ENCODE measurements around the gene PALB2.

PALB2 gene

GRCh38 chr16:23679274-23679985 lies 38.3 kb upstream of the PALB2 start:
- ChIA-PET CTCF (interaction anchor here (0.6 to 1.8 kb wide), 6 partner anchors 13 to 475 kb away, joined by 3 to 11 read pairs (median 4); no protein-coding TSS in a partner anchor), POLR2A (ENCODE audit: low non-redundant PET) (no interaction called here)
- H3K27ac ChIP-seq, result peak overlapping the region; percentile 78
- peak; percentile 73 for DNase-seq (ENCODE audit: low spot score)
- no peak for TF ChIP-seq CTCF (conservative IDR thresholded peaks at IDR 0.05; ENCODE audit: low read depth)

- ChIA-PET POLR2A (ENCODE audit: low non-redundant PET) (no interaction called here), CTCF (interaction anchor here (0.6 to 1.8 kb wide), 11 partner anchors 10 to 831 kb away, joined by 3 to 11 read pairs (median 4); no protein-coding TSS in a partner anchor)
- peak within 1 kb of the TSS; percentile 78 for H3K27ac ChIP-seq
- no peak for TF ChIP-seq CTCF (conservative IDR thresholded peaks at IDR 0.05; ENCODE audit: low read depth)
- DNase-seq (ENCODE audit: low spot score), result peak; percentile 97
Observed at GRCh38 chr16:23678430-23679273, 37.5 kb upstream of the PALB2 start, which contains the start of gene PLK1. PLK1 (plus strand) TSS chr16:23678889; CDS start chr16:23678933, 44 bp downstream.

- no peak overlapping the region for H3K27ac ChIP-seq
- ChIA-PET CTCF (interaction anchor here (0.8 kb wide), 1 partner anchor 44 kb away, joined by 5 read pairs; no protein-coding TSS in a partner anchor), POLR2A (ENCODE audit: low non-redundant PET) (no interaction called here)
- no peak for DNase-seq (ENCODE audit: low spot score)
- no peak for TF ChIP-seq CTCF (conservative IDR thresholded peaks at IDR 0.05; ENCODE audit: low read depth)
Observed at GRCh38 chr16:23676924-23677480, 35.9 kb upstream of the PALB2 start.

GRCh38 chr16:23673971-23674614 lies 33.0 kb upstream of the PALB2 start:
- POLR2A ChIA-PET (ENCODE audit: low non-redundant PET), result no interaction called here
- TF ChIP-seq CTCF (conservative IDR thresholded peaks at IDR 0.05; ENCODE audit: low read depth), result no peak
- DNase-seq (ENCODE audit: low spot score), result no peak
- CTCF ChIA-PET, result interaction anchor here (0.6 to 0.8 kb wide), 2 partner anchors 134 to 1379 kb away, joined by 3 to 4 read pairs; no protein-coding TSS in a partner anchor
- H3K27ac ChIP-seq, result no peak overlapping the region

GRCh38 chr16:23670137-23670776 lies 29.1 kb upstream of the PALB2 start:
- ChIA-PET POLR2A (ENCODE audit: low non-redundant PET) (no interaction called here), CTCF (no interaction called here)
- TF ChIP-seq CTCF (conservative IDR thresholded peaks at IDR 0.05; ENCODE audit: low read depth), result no peak
- no peak overlapping the region for H3K27ac ChIP-seq
- DNase-seq (ENCODE audit: low spot score), result peak; percentile 53

Measured in RWPE1 (cell line).